Testis (tissue), 5 donors: ENCODE data around the gene CROCC. TPM values are rescaled to one million over a fixed set of nuclear protein-coding genes. Genes with fewer than 3 reads are reported as not detected.
"Not testable (repeated sequence)": the region's sequence is repeated elsewhere in the genome, so short reads cannot be mapped to it uniquely, and the experiment has no call there.

Experiments used
- DNase-seq: peaks from one replicate; pipeline ENCODE4 v3.0.0-alpha.2; 2019
- H3K27ac ChIP-seq, 2 donors: fragments of 200-600 bp; sonication (generic); one replicate each; pipeline ENCODE4 v1.5.1; 2019
- H3K27me3 ChIP-seq: fragments of 200-600 bp; sonication (generic); one replicate; pipeline ENCODE4 v1.5.1; 2019
- H3K36me3 ChIP-seq: fragments of 200-600 bp; sonication (generic); one replicate; pipeline ENCODE4 v1.5.1; 2017; ENCODE audit warnings: low read depth; ENCODE audit errors: missing control alignments
- H3K4me1 ChIP-seq: fragments of 200-600 bp; sonication (generic); one replicate; pipeline ENCODE4 v1.5.1; 2019
- H3K4me3 ChIP-seq, 2 donors: fragments of 200-600 bp; sonication (generic); one replicate each; pipeline ENCODE4 v1.5.1; 2017 to 2019
- H3K9me3 ChIP-seq: fragments of 200-600 bp; sonication (generic); one replicate; pipeline ENCODE4 v1.5.1; 2017
- POLR2A ChIP-seq: fragments of 450-650 bp; IDR thresholded peaks from one replicate; pipeline ENCODE4 v1.6.1; 2017; ENCODE audit warnings: antibody characterized with exemption, mild to moderate bottlenecking, moderate library complexity
- WGBS, 2 donors: methylation state at CpG; one replicate each; pipeline ENCODE4 v1.1.5; 2018; 5-methylcytosine and 5-hydroxymethylcytosine counted together
- intact Hi-C: fragments of 100-400 bp; cut with DNase I; formaldehyde crosslinking; loops from one replicate; pipeline ENCODE4 v1.15.1; 2023; ENCODE audit warnings: low total_unique reads
- long read RNA-seq, 2 donors: transcript quantifications; one replicate each; lab custom pipeline, GENCODE V29; 2026
- polyA plus RNA-seq: library from polyadenylated mRNA; stranded (reverse); fragments of 350-450 nt; fragmentation: Illumina TruSeq; extraction: RNeasy Lipid Tissue Mini Kit (QIAGEN cat#74804); gene quantifications from one replicate; pipeline ENCODE4 v1.2.3, GENCODE V29; 2014; ENCODE audit warnings: low read depth, low replicate concordance; ENCODE audit not compliant: insufficient read depth
- total RNA-seq, 2 donors: library from RNA; depleted of rRNA; stranded (reverse); fragments of >200 nt; gene quantifications; one replicate each; pipeline ENCODE4 v1.2.3, GENCODE V29; 2016
- TF ChIP-seq, protein P1 (sequence below), 3 experiments: fragments of 450-650 bp in 2 of 3; fragments of 200-600 bp in 1 of 3; sonication (generic) in 1 of 3; IDR thresholded peaks; one replicate each; pipeline ENCODE4 v1.5.1; 2016 to 2019; ENCODE audit warnings: antibody characterized with exemption in 3 of 3, mild to moderate bottlenecking in 2 of 3, moderate library complexity in 1 of 3

The CROCC gene, protein sequence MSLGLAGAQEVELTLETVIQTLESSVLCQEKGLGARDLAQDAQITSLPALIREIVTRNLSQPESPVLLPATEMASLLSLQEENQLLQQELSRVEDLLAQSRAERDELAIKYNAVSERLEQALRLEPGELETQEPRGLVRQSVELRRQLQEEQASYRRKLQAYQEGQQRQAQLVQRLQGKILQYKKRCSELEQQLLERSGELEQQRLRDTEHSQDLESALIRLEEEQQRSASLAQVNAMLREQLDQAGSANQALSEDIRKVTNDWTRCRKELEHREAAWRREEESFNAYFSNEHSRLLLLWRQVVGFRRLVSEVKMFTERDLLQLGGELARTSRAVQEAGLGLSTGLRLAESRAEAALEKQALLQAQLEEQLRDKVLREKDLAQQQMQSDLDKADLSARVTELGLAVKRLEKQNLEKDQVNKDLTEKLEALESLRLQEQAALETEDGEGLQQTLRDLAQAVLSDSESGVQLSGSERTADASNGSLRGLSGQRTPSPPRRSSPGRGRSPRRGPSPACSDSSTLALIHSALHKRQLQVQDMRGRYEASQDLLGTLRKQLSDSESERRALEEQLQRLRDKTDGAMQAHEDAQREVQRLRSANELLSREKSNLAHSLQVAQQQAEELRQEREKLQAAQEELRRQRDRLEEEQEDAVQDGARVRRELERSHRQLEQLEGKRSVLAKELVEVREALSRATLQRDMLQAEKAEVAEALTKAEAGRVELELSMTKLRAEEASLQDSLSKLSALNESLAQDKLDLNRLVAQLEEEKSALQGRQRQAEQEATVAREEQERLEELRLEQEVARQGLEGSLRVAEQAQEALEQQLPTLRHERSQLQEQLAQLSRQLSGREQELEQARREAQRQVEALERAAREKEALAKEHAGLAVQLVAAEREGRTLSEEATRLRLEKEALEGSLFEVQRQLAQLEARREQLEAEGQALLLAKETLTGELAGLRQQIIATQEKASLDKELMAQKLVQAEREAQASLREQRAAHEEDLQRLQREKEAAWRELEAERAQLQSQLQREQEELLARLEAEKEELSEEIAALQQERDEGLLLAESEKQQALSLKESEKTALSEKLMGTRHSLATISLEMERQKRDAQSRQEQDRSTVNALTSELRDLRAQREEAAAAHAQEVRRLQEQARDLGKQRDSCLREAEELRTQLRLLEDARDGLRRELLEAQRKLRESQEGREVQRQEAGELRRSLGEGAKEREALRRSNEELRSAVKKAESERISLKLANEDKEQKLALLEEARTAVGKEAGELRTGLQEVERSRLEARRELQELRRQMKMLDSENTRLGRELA (N-terminal part only)
- total RNA-seq = 10 to 100 TPM; 49.1 to 49.2 TPM
- 18.8 TPM for polyA plus RNA-seq
- long read RNA-seq, donor 1 = 0 reads
- long read RNA-seq, donor 2, partial matches to known transcripts = 7 of 7 reads
- long read RNA-seq, donor 2, other reads (novel, unspliced or antisense) = 0 of 7 reads

GRCh38 chr1:16921391-16922185 lies at the start of gene CROCC:
TSS of gene CROCC (plus strand) at chr1:16921931. CDS start at chr1:16922019, 88 bp downstream.
- Histone ChIP-seq H3K4me3 (no peak within 1 kb of the TSS), H3K27ac (no peak within 1 kb of the TSS), H3K9me3 (no peaks in the 10 kb centered on the region), H3K4me1 (no peaks in the 10 kb centered on the region), H3K27me3 (no peaks in the 10 kb centered on the region), H3K36me3 (no peaks in the 10 kb centered on the region)
- intact Hi-C loops = no loop called here
- TF ChIP-seq, protein P1, sequence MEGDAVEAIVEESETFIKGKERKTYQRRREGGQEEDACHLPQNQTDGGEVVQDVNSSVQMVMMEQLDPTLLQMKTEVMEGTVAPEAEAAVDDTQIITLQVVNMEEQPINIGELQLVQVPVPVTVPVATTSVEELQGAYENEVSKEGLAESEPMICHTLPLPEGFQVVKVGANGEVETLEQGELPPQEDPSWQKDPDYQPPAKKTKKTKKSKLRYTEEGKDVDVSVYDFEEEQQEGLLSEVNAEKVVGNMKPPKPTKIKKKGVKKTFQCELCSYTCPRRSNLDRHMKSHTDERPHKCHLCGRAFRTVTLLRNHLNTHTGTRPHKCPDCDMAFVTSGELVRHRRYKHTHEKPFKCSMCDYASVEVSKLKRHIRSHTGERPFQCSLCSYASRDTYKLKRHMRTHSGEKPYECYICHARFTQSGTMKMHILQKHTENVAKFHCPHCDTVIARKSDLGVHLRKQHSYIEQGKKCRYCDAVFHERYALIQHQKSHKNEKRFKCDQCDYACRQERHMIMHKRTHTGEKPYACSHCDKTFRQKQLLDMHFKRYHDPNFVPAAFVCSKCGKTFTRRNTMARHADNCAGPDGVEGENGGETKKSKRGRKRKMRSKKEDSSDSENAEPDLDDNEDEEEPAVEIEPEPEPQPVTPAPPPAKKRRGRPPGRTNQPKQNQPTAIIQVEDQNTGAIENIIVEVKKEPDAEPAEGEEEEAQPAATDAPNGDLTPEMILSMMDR (IDR thresholded peaks at IDR 0.05) = no peak
- TF ChIP-seq POLR2A = no peak
- no peak for DNase-seq
- WGBS, 2 donors = 38 to 45% methylated on average over 17 of the region's 17 CpGs

- H3K36me3 ChIP-seq, H3K9me3 ChIP-seq, intact Hi-C loops, H3K27ac ChIP-seq, H3K4me1 ChIP-seq, H3K27me3 ChIP-seq: not testable (repeated sequence)
- DNase-seq = peak; percentile 60
- H3K4me3 ChIP-seq = peak overlapping the region; percentile 7 to 43
- 32 to 35% methylated on average over 22 to 60 of the region's 66 CpGs for WGBS, 2 donors
Measured at GRCh38 chr1:16872152-16873075, 49.3 kb upstream of the CROCC start.

DNA sequence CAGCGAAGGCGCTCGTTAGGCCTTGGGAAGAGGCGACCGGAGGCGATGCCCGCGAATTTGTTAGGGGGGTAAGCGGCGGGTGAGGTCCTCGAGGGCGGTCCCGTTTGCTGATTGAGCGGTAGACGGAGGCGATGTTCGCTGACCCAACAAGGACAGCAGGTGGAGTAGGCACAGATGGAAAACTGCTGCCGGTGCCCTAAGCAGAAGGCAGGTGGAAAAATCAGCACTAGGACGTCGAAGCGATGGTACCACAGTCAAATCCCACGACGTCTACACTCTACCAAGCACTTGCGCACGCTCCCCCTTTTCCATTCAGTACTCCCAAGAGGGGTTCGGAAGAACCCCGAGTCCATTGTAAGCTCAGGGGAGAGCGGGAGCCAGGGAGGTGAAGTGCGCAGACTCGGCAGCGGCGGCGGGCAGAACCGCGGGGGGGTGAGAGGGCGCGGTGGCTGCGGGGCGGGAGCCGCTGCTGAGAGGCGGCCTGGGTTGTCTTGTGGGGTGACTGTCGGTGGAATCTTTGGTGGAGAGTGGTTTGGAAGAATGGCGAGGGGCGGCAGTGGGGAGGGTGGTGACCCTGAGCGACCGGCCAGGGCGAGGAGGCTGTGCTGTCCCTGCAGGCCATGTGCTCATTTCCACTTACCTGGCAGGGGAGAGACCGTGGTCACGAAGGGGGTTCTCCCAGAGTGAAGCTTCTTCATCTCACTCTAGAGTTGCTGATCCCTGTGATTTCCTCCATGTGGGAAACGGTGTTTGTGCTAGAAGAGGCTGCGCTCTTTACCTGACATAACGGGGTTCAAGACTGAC lies 48.5 kb upstream of the CROCC start:
- H3K4me1 ChIP-seq, H3K27ac ChIP-seq, H3K9me3 ChIP-seq, H3K36me3 ChIP-seq, H3K27me3 ChIP-seq, intact Hi-C loops: not testable (repeated sequence)
- WGBS, 2 donors = 9 to 25% methylated on average over 39 to 45 of the region's 52 CpGs
- peak; percentile 72 for DNase-seq
- peak overlapping the region in 1 of 2 donors; percentile 43 for H3K4me3 ChIP-seq

DNA sequence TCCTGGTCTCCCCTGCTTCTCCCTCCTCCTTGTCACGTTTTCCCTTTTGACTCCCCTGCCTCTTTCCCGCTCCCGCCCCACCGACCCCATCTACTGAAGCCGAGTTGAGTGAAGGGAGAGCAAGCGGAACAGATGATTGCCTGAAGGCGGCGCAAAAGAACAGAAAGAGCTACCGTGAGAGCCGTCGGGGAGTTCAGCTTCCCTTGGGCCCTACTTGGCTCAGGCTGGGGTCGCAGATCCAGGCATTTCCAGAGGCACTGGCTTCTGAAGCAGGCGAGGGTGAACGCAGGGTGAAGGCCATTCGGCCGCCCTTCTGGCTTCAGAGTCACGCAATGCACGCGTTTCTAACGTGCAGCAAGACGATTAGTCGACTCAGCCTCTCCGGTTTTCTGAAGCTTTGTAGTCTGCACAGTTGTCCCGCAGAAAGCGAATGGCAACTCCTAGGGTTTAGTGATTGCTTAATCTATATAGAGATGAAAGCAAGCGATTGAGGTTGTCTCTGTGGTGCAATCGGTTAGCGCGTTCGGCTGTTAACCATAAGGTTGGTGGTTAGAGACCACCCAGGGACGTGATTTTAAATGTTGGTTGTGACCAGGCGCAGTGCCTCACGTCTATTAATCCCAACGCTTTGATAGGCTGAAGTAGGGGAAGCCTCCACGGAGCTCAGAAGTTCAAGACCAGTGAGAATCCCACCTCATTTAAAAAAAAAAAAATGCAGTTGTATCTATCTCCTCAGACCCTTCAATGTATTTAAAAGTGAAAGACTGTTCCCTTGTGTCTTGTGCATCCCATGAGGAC lies 46.6 kb upstream of the CROCC start:
- H3K27me3 ChIP-seq, H3K27ac ChIP-seq, H3K36me3 ChIP-seq, H3K4me3 ChIP-seq, H3K4me1 ChIP-seq, H3K9me3 ChIP-seq, intact Hi-C loops, DNase-seq: not testable (repeated sequence)
- WGBS, 2 donors = 10 to 13% methylated on average over 22 to 28 of the region's 35 CpGs

DNA sequence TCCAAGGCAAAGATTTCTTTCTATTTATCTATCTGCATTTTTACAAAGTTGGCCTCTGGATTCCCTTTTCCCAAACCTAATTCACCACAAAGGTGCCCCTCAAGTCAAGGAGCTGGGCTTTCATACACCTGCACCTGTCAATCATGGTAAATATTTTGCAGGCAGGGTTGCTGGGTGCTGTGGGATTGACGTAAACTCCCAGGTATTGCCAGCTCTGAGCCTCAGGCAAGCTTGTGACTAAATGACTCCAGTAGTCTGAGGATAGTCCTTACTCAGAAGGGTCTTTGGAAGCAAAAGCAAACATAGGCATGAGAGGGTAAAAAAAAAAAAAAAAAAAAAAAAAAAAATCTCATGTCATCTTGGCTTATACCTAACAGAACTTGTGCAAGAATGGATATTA lies 40.0 kb upstream of the CROCC start:
- H3K27me3 ChIP-seq = not testable (repeated sequence)

More for the DNA sequence above, 40.0 kb upstream of the CROCC start:
- H3K4me1 ChIP-seq, H3K9me3 ChIP-seq, intact Hi-C loops, DNase-seq, H3K27ac ChIP-seq, H3K4me3 ChIP-seq, H3K36me3 ChIP-seq: not testable (repeated sequence)
- WGBS, 2 donors = 100% methylated on average over 1 of the region's 1 CpG
